ENCODE measurements around the gene RHBDF2. TPM values are rescaled to one million over a fixed set of nuclear protein-coding genes. Genes with fewer than 3 reads are reported as not detected.

The RHBDF2 gene
- total RNA-seq, 1 experiment from 2014 or later, result 33.0 TPM

GRCh38 chr17:76447931-76448652 lies 53.1 kb downstream of the RHBDF2 start (continued):
- TF ChIP-seq NFYB (CRISPR knock-in tag; conservative IDR thresholded peaks at IDR 0.05; ENCODE audit: low read depth), result no peak
- TF ChIP-seq SP1 (CRISPR knock-in tag; conservative IDR thresholded peaks at IDR 0.05), result no peak
- TF ChIP-seq, protein P1, sequence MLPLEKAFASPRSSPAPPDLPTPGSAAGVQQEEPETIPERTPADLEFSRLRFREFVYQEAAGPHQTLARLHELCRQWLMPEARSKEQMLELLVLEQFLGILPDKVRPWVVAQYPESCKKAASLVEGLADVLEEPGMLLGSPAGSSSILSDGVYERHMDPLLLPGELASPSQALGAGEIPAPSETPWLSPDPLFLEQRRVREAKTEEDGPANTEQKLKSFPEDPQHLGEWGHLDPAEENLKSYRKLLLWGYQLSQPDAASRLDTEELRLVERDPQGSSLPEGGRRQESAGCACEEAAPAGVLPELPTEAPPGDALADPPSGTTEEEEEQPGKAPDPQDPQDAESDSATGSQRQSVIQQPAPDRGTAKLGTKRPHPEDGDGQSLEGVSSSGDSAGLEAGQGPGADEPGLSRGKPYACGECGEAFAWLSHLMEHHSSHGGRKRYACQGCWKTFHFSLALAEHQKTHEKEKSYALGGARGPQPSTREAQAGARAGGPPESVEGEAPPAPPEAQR (CRISPR knock-in tag; IDR thresholded peaks at IDR 0.05), result no peak

GRCh38 chr17:76446449-76447231 lies 54.6 kb downstream of the RHBDF2 start:
- no peak for DNase-seq (ENCODE audit: low spot score)
- no peak for ATAC-seq
- no peaks in the 10 kb centered on the region for H3K27me3 Mint-ChIP-seq (ENCODE audit: low read depth)
- peak overlapping the region; percentile 50 for H3K4me3 Mint-ChIP-seq
- peaks cover 94% of the 10 kb centered on the region for H3K4me1 Mint-ChIP-seq
- H3K27ac Mint-ChIP-seq, result peak overlapping the region; percentile 86
- TF ChIP-seq TEAD4 (CRISPR knock-in tag; IDR thresholded peaks at IDR 0.05) (no peak), ZNF317 (CRISPR knock-in tag; IDR thresholded peaks at IDR 0.05; ENCODE audit: borderline replicate concordance, low read depth) (no peak), NFE2L1 (CRISPR knock-in tag; IDR thresholded peaks at IDR 0.05) (peak; percentile 92), MXD4 (CRISPR knock-in tag; IDR thresholded peaks at IDR 0.05; ENCODE audit: borderline replicate concordance) (no peak), FOXP1 (CRISPR knock-in tag; IDR thresholded peaks at IDR 0.05; ENCODE audit: borderline replicate concordance) (no peak)
- TF ChIP-seq, protein P2, sequence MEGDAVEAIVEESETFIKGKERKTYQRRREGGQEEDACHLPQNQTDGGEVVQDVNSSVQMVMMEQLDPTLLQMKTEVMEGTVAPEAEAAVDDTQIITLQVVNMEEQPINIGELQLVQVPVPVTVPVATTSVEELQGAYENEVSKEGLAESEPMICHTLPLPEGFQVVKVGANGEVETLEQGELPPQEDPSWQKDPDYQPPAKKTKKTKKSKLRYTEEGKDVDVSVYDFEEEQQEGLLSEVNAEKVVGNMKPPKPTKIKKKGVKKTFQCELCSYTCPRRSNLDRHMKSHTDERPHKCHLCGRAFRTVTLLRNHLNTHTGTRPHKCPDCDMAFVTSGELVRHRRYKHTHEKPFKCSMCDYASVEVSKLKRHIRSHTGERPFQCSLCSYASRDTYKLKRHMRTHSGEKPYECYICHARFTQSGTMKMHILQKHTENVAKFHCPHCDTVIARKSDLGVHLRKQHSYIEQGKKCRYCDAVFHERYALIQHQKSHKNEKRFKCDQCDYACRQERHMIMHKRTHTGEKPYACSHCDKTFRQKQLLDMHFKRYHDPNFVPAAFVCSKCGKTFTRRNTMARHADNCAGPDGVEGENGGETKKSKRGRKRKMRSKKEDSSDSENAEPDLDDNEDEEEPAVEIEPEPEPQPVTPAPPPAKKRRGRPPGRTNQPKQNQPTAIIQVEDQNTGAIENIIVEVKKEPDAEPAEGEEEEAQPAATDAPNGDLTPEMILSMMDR (IDR thresholded peaks at IDR 0.05), result no peak
- TF ChIP-seq, protein P3, sequence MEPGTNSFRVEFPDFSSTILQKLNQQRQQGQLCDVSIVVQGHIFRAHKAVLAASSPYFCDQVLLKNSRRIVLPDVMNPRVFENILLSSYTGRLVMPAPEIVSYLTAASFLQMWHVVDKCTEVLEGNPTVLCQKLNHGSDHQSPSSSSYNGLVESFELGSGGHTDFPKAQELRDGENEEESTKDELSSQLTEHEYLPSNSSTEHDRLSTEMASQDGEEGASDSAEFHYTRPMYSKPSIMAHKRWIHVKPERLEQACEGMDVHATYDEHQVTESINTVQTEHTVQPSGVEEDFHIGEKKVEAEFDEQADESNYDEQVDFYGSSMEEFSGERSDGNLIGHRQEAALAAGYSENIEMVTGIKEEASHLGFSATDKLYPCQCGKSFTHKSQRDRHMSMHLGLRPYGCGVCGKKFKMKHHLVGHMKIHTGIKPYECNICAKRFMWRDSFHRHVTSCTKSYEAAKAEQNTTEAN (CRISPR knock-in tag; IDR thresholded peaks at IDR 0.05), result no peak
- TF ChIP-seq, protein P4, sequence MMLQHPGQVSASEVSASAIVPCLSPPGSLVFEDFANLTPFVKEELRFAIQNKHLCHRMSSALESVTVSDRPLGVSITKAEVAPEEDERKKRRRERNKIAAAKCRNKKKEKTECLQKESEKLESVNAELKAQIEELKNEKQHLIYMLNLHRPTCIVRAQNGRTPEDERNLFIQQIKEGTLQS (CRISPR knock-in tag; conservative IDR thresholded peaks at IDR 0.05), result no peak
- ChIA-PET CTCF (interaction anchor here (0.9 to 2.6 kb wide), 6 partner anchors 12 to 81 kb away, joined by 3 to 30 read pairs (median 5); no protein-coding TSS in a partner anchor), POLR2A (no interaction called here)
- no peaks in the 10 kb centered on the region for H3K36me3 Mint-ChIP-seq
- H3K9me3 Mint-ChIP-seq, result no peaks in the 10 kb centered on the region

DNA sequence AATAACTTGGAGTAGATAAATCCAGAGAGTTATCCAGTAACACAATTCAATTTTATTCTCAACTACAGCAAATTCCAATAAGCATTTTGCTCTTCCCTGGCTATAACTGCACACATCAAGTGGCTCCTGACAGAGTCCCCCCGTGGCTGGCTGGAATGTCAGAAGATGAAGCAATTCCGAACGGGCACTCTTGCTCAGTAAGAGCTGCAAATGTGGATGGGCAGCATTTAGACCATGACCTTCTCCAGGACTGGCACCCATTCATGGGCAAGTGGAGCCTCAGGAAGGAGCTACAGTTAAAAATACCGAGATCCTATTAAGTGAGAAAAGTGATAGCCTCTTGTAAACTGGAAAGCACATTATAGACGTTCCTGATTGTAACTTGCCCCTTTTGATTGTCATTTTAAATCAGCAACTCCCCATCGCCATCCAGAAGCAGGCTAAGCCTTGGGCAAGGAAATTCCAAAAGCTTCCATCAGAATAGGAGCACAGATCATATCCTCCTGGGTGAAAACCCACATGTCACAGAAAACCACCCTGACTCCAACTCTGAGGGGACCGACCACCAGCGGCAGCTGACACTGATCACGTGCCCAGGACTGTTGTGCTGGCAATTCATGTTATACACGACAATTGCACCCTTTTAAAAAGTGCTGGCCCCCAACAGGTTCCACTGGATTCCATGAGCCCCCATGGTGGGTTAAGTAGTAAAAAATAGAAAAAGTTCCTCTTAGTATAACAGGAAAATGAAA lies 55.4 kb downstream of the RHBDF2 start:
- ChIA-PET POLR2A (no interaction called here), CTCF (interaction anchor here (0.6 to 2.6 kb wide), 12 partner anchors 13 to 80 kb away, joined by 3 to 30 read pairs (median 4); partner anchors contain the start of genes AANAT and RHBDF2)
- H3K36me3 Mint-ChIP-seq, result no peaks in the 10 kb centered on the region
- H3K4me3 Mint-ChIP-seq, result peak overlapping the region; percentile 50
- H3K9me3 Mint-ChIP-seq, result no peaks in the 10 kb centered on the region
- TF ChIP-seq E2F1 (CRISPR knock-in tag; IDR thresholded peaks at IDR 0.05) (no peak), USF2 (CRISPR knock-in tag; IDR thresholded peaks at IDR 0.05) (peak; percentile 87)
- TF ChIP-seq, protein P3 (CRISPR knock-in tag; IDR thresholded peaks at IDR 0.05), result no peak
- TF ChIP-seq, protein P5, sequence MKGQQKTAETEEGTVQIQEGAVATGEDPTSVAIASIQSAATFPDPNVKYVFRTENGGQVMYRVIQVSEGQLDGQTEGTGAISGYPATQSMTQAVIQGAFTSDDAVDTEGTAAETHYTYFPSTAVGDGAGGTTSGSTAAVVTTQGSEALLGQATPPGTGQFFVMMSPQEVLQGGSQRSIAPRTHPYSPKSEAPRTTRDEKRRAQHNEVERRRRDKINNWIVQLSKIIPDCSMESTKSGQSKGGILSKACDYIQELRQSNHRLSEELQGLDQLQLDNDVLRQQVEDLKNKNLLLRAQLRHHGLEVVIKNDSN (CRISPR knock-in tag; IDR thresholded peaks at IDR 0.05), result peak; percentile 85
- ATAC-seq (no peak), DNase-seq (ENCODE audit: low spot score) (no peak)
- no peaks in the 10 kb centered on the region for H3K27me3 Mint-ChIP-seq (ENCODE audit: low read depth)
- H3K27ac Mint-ChIP-seq, result peak overlapping the region; percentile 86
- peaks cover 94% of the 10 kb centered on the region for H3K4me1 Mint-ChIP-seq

All from WTC11 (cell line).